PC-3 (cell line): Measurements from ENCODE around the gene TSHB. TPM values are rescaled to one million over a fixed set of nuclear protein-coding genes. Genes with fewer than 3 reads are reported as not detected.

Experiments
- ATAC-seq: fragments of 200-7000 bp; cut with Tn5 transposase; 2 replicates; pipeline ENCODE4 v1.9.1; 2020; ENCODE audit warnings: mild to moderate bottlenecking, moderate library complexity
- BruUV-seq: library from RNA; stranded (reverse); fragments of 400-500 nt; replicated peaks from 2 replicates; lab custom pipeline; 2021; lab: Mats Ljungman, UMichigan
- CTCF ChIA-PET: fragments of 300-600 bp; sonication (Branson Sonifier 250); formaldehyde crosslinking; loops from one replicate; lab custom pipeline; 2022; ENCODE audit warnings: antibody characterized with exemption; lab: Charles Lee
- POLR2A ChIA-PET: fragments of 300-600 bp; sonication (Branson Sonifier 250); formaldehyde crosslinking; loops from one replicate; lab custom pipeline; 2022; ENCODE audit warnings: antibody characterized with exemption; ENCODE audit not compliant: unreplicated experiment; lab: Charles Lee
- DNase-seq: peaks from one replicate; pipeline ENCODE4 v3.0.0-alpha.2; 2015
- H2AFZ ChIP-seq: fragments of 300-600 bp; sonication (generic); 2 replicates; pipeline ENCODE4 v1.6.0; 2016; ENCODE audit warnings: antibody characterized with exemption, low read length
- H3F3A ChIP-seq: fragments of 300-600 bp; sonication (generic); one replicate; pipeline ENCODE4 v1.6.0; 2017; ENCODE audit warnings: antibody characterized with exemption, low read length, control low read depth, mild to moderate bottlenecking; ENCODE audit not compliant: unreplicated experiment
- H3K27ac ChIP-seq: fragments of 300-600 bp; sonication (generic); 2 replicates; pipeline ENCODE4 v1.5.1; 2016; ENCODE audit warnings: mild to moderate bottlenecking, low read length
- H3K27me3 ChIP-seq: fragments of 300-600 bp; sonication (generic); 2 replicates; pipeline ENCODE4 v1.6.1; 2016; ENCODE audit warnings: low read length, mixed read lengths
- H3K36me3 ChIP-seq: fragments of 300-600 bp; sonication (generic); 2 replicates; pipeline ENCODE4 v1.6.1; 2016; ENCODE audit warnings: low read depth, mixed run types, low read length, mixed read lengths
- H3K4me1 ChIP-seq: fragments of 300-600 bp; sonication (generic); 2 replicates; pipeline ENCODE4 v1.5.1; 2016; ENCODE audit warnings: low read length; ENCODE audit not compliant: insufficient read depth
- H3K4me2 ChIP-seq: fragments of 300-600 bp; sonication (generic); 2 replicates; pipeline ENCODE4 v1.6.0; 2016; ENCODE audit warnings: low read length
- H3K4me3 ChIP-seq: fragments of 300-600 bp; sonication (generic); 2 replicates; pipeline ENCODE4 v1.5.1; 2016; ENCODE audit warnings: mild to moderate bottlenecking, low read length, mixed read lengths
- H3K79me2 ChIP-seq: fragments of 300-600 bp; sonication (generic); 2 replicates; pipeline ENCODE4 v1.6.1; 2017; ENCODE audit warnings: low read length, mixed read lengths
- H3K9ac ChIP-seq: fragments of 300-600 bp; sonication (generic); 2 replicates; pipeline ENCODE4 v1.6.0; 2016; ENCODE audit warnings: mild to moderate bottlenecking, low read length
- H3K9me2 ChIP-seq: fragments of 300-600 bp; sonication (generic); replicated peaks from 2 replicates; pipeline ENCODE4 v1.6.1; 2016; ENCODE audit warnings: mixed run types, low read length, mixed read lengths
- H3K9me3 ChIP-seq: fragments of 300-600 bp; sonication (generic); 2 replicates; pipeline ENCODE4 v1.6.1; 2016; ENCODE audit warnings: low read length, mixed read lengths
- H4K20me1 ChIP-seq: fragments of 300-600 bp; sonication (generic); 2 replicates; pipeline ENCODE4 v1.6.1; 2016; ENCODE audit warnings: low read length, mixed read lengths
- CTCF ChIP-seq: fragments of 300-600 bp; sonication (generic); conservative IDR thresholded peaks from 2 replicates; pipeline ENCODE4 v1.5.1; 2017; ENCODE audit warnings: antibody characterized with exemption, low read depth, mild to moderate bottlenecking, low read length
- EZH2 ChIP-seq: fragments of 300-600 bp; sonication (generic); IDR thresholded peaks from one replicate; pipeline ENCODE4 v1.6.1; 2017; ENCODE audit warnings: antibody characterized with exemption, mild to moderate bottlenecking, low read length; ENCODE audit not compliant: unreplicated experiment
- EZH2phosphoT487 ChIP-seq: fragments of 300-600 bp; sonication (generic); IDR thresholded peaks from 2 replicates; pipeline ENCODE4 v1.6.1; 2018; ENCODE audit warnings: mild to moderate bottlenecking, antibody characterized with exemption, low read length, borderline replicate concordance
- intact Hi-C: fragments of 100-400 bp; cut with micrococcal nuclease; formaldehyde crosslinking; loops from 2 replicates; pipeline ENCODE4 v1.9.0; 2023
- total RNA-seq: library from RNA; depleted of rRNA; stranded (reverse); fragments of >200 nt; gene quantifications from 2 replicates; pipeline ENCODE4 v1.2.3, GENCODE V29; 2014

The TSHB gene
- total RNA-seq, 1 experiment from 2014 or later, result not detected

- no peak overlapping the region for H3K9ac ChIP-seq
- no peak for DNase-seq
- H2AFZ ChIP-seq, result no peak overlapping the region
- H3K9me2 ChIP-seq, result no peaks in the 10 kb centered on the region
- ChIA-PET POLR2A (no interaction called here), CTCF (no interaction called here)
- no peaks in the 10 kb centered on the region for H4K20me1 ChIP-seq
- no peak; the same call in 1 of the 2 replicates for ATAC-seq
- H3K27me3 ChIP-seq, result no peaks in the 10 kb centered on the region
- no peak for TF ChIP-seq EZH2
- no peak overlapping the region for H3K4me2 ChIP-seq
- no peak overlapping the region for H3K27ac ChIP-seq
- BruUV-seq, result no TSS peak
- no peaks in the 10 kb centered on the region for H3F3A ChIP-seq
- intact Hi-C loops, result no loop called here
- H3K79me2 ChIP-seq, result no peaks in the 10 kb centered on the region
- H3K9me3 ChIP-seq, result no peaks in the 10 kb centered on the region
- H3K4me1 ChIP-seq, result peaks cover 6% of the 10 kb centered on the region; the same call in 1 of the 2 replicates
- H3K36me3 ChIP-seq, result no peaks in the 10 kb centered on the region
- no peak overlapping the region for H3K4me3 ChIP-seq
These were observed 17.1 kb downstream of the TSHB start for GRCh38 chr1:115046751-115047150.

DNA sequence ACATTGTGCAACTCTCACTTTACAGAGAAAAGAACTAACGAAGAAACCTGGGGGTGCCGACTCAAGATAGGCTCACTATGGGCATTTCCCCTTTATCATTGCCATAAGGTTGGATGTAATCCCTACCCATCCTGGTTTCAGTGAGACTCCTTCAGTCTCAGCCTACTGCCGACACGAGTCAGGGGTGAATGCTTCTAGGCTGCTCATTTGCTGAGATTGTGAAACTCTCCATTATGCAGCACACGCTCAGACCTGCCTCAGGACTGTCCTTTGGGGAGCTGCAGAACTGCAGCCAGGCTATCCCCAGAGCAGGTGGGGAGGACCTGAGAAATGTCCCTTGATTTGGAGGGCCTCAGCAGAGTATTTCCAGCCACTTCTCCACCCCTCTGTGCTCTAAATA, 22.2 kb downstream of the TSHB start:
- no TSS peak for BruUV-seq
- intact Hi-C loops, result loop anchor here (1.0 to 2.0 kb wide), 2 partner anchors 61 to 73 kb away; no protein-coding TSS in a partner anchor

GRCh38 chr1:115052454-115053083, 22.9 kb downstream of the TSHB start:
- ChIA-PET CTCF (interaction anchor here (0.6 to 1.0 kb wide), 4 partner anchors 37 to 69 kb away, joined by 3 to 4 read pairs (median 3); partner anchors contain the start of gene TSPAN2), POLR2A (no interaction called here)
- H3K9me3 ChIP-seq, result no peaks in the 10 kb centered on the region
- peak; percentile 86 for DNase-seq
- H3F3A ChIP-seq, result no peaks in the 10 kb centered on the region
- peaks cover 5% of the 10 kb centered on the region for H3K4me1 ChIP-seq
- H3K27ac ChIP-seq, result no peak overlapping the region
- no peak overlapping the region for H3K4me3 ChIP-seq
- no peaks in the 10 kb centered on the region for H3K9me2 ChIP-seq
- no peaks in the 10 kb centered on the region for H3K79me2 ChIP-seq
- H4K20me1 ChIP-seq, result no peaks in the 10 kb centered on the region
- peak; percentile 82 for ATAC-seq
- H3K36me3 ChIP-seq, result no peaks in the 10 kb centered on the region
- no peak overlapping the region for H3K4me2 ChIP-seq
- H2AFZ ChIP-seq, result no peak overlapping the region
- BruUV-seq, result no TSS peak
- intact Hi-C loops, result loop anchor here (1.0 to 2.0 kb wide), 2 partner anchors 60 to 73 kb away; no protein-coding TSS in a partner anchor
- H3K27me3 ChIP-seq, result no peaks in the 10 kb centered on the region
- TF ChIP-seq EZH2, result no peak
- peak; percentile 91 for TF ChIP-seq CTCF
- TF ChIP-seq EZH2phosphoT487, result no peak
- H3K9ac ChIP-seq, result no peak overlapping the region

More for the DNA sequence above, 22.2 kb downstream of the TSHB start:
- Histone ChIP-seq H4K20me1 (no peaks in the 10 kb centered on the region), H3K36me3 (no peaks in the 10 kb centered on the region), H3K79me2 (no peaks in the 10 kb centered on the region), H3K27me3 (no peaks in the 10 kb centered on the region), H3F3A (no peaks in the 10 kb centered on the region), H3K9me3 (no peaks in the 10 kb centered on the region), H3K4me2 (no peak overlapping the region), H3K27ac (no peak overlapping the region), H3K4me1 (peaks cover 5% of the 10 kb centered on the region; the same call in 1 of the 2 replicates), H3K9me2 (no peaks in the 10 kb centered on the region), H2AFZ (no peak overlapping the region), H3K9ac (no peak overlapping the region), H3K4me3 (no peak overlapping the region)
- TF ChIP-seq CTCF, result no peak
- TF ChIP-seq EZH2, result no peak
- TF ChIP-seq EZH2phosphoT487, result no peak
- ChIA-PET POLR2A (no interaction called here), CTCF (no interaction called here)
- ATAC-seq, result no peak
- no peak for DNase-seq
